Measurements from ENCODE around the gene SZRD1.
A peak's percentile ranks its signal among the peaks of the same experiment; 100 is the strongest.

The SZRD1 gene

GRCh38 chr1:16434007-16434406 lies 67.0 kb downstream of the SZRD1 start:
- TF ChIP-seq PAX5 (IDR thresholded peaks at IDR 0.05; ENCODE audit: insufficient read depth, low read length, severe bottlenecking) (no peak), POLR2A (IDR thresholded peaks at IDR 0.05; ENCODE audit: low read depth, low read length) (no peak), POLR2AphosphoS5 (IDR thresholded peaks at IDR 0.05; ENCODE audit: low read depth, low read length) (no peak), POU2F2 (IDR thresholded peaks at IDR 0.05; ENCODE audit: low read depth, low read length) (no peak), SPI1 (IDR thresholded peaks at IDR 0.05; ENCODE audit: low read depth, low read length) (no peak), TAF1 (IDR thresholded peaks at IDR 0.05; ENCODE audit: low read depth, low read length) (no peak)
- no peak for FAIRE-seq

GRCh38 chr1:16434501-16434900 lies 67.5 kb downstream of the SZRD1 start:
- DNase-seq (ENCODE audit: insufficient read length, low spot score) (no peak), FAIRE-seq (no peak)
- TF ChIP-seq SPI1 (IDR thresholded peaks at IDR 0.05; ENCODE audit: low read depth, low read length), result no peak
- TF ChIP-seq PAX5 (IDR thresholded peaks at IDR 0.05; ENCODE audit: insufficient read depth, low read length, severe bottlenecking), result no peak
- TF ChIP-seq TAF1 (IDR thresholded peaks at IDR 0.05; ENCODE audit: low read depth, low read length), result no peak
- TF ChIP-seq POLR2AphosphoS5 (IDR thresholded peaks at IDR 0.05; ENCODE audit: low read depth, low read length), result no peak
- no peak for TF ChIP-seq POU2F2 (IDR thresholded peaks at IDR 0.05; ENCODE audit: low read depth, low read length)

More at GRCh38 chr1:16434007-16434406, 67.0 kb downstream of the SZRD1 start:
- no peak for DNase-seq (ENCODE audit: insufficient read length, low spot score)

DNA sequence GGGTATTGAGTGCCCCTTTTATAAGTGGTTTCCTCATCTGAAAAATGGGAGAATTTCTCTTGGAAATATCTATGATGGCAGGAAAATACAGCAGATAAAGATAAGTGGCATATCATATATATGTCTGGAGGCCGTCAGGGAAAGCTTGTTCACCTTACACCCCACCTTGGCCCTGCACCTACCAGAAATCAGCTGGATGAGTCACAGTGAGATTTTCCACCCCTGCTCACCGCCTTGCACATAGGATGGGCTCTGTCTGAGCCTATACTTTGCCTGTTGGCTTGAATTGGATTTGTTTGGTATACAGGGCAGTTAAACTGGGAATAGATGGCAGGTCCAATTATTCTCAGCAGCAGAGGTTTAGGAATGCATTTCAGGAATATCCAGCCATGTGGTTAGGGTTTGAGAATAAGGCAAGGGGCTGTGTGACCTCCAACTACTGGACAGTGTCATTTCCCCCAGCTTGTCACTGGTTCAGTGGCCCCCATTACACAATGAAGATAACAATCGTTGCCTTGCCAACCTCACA lies 70.0 kb downstream of the SZRD1 start, which contains the start of gene SPATA21:
Gene SPATA21 (minus strand): TSS at position 479 of the 529 bp plus-strand sequence. CDS start 6,053 bp downstream, outside the sequence.
- DNase-seq (ENCODE audit: insufficient read length, low spot score) (no peak), FAIRE-seq (no peak)
- TF ChIP-seq PAX5 (IDR thresholded peaks at IDR 0.05; ENCODE audit: insufficient read depth, low read length, severe bottlenecking) (no peak), TAF1 (IDR thresholded peaks at IDR 0.05; ENCODE audit: low read depth, low read length) (no peak), POU2F2 (IDR thresholded peaks at IDR 0.05; ENCODE audit: low read depth, low read length) (no peak), POLR2AphosphoS5 (IDR thresholded peaks at IDR 0.05; ENCODE audit: low read depth, low read length) (no peak), POLR2A (IDR thresholded peaks at IDR 0.05; ENCODE audit: low read depth, low read length) (no peak), SPI1 (IDR thresholded peaks at IDR 0.05; ENCODE audit: low read depth, low read length) (no peak)

DNA sequence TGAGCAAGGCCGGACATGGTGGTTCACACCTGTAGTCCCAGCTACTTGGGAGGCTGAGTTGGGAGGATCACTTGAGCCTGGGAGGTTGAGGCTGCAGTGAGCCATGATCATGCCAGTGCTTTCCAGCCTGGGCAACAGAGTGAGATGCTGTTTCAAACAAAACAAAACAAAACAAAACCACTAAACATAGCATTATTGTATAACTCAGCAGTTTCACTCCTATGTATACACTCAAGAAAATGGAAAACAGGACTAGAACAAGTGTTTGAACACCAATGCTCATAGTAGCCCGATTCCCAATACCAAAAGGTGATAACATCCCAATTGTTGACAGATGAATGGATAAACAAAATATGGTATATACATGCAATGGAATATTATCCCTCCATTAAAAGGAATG lies 71.5 kb downstream of the SZRD1 start:
- DNase-seq (ENCODE audit: insufficient read length, low spot score) (no peak), FAIRE-seq (no peak)
- no peak for TF ChIP-seq POLR2AphosphoS5 (IDR thresholded peaks at IDR 0.05; ENCODE audit: low read depth, low read length)
- TF ChIP-seq POLR2A (IDR thresholded peaks at IDR 0.05; ENCODE audit: low read depth, low read length), result no peak
- TF ChIP-seq SPI1 (IDR thresholded peaks at IDR 0.05; ENCODE audit: low read depth, low read length), result no peak
- TF ChIP-seq TAF1 (IDR thresholded peaks at IDR 0.05; ENCODE audit: low read depth, low read length), result no peak
- TF ChIP-seq POU2F2 (IDR thresholded peaks at IDR 0.05; ENCODE audit: low read depth, low read length), result no peak
- no peak for TF ChIP-seq PAX5 (IDR thresholded peaks at IDR 0.05; ENCODE audit: insufficient read depth, low read length, severe bottlenecking)

DNA sequence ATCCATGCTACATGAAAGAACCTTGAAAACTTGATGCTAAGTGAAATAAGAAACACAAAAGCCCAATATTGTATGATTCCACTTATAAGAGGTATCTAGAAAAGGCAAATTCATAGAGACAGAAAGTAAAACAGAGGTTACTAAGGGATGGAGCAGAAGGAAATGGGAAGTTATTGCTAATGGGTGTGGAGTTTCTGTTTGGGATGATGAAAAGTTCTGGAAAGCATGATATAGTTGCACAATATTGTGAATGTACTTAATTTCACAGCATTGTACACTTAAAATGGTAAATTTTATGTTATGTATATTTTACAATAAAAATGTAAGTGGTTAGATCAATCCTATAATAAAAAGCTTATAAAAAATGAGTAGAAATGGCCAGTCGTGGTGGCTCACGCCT lies 71.9 kb downstream of the SZRD1 start:
- FAIRE-seq, result no peak
- TF ChIP-seq POU2F2 (IDR thresholded peaks at IDR 0.05; ENCODE audit: low read depth, low read length) (no peak), POLR2AphosphoS5 (IDR thresholded peaks at IDR 0.05; ENCODE audit: low read depth, low read length) (no peak), PAX5 (IDR thresholded peaks at IDR 0.05; ENCODE audit: insufficient read depth, low read length, severe bottlenecking) (no peak), POLR2A (IDR thresholded peaks at IDR 0.05; ENCODE audit: low read depth, low read length) (no peak), SPI1 (IDR thresholded peaks at IDR 0.05; ENCODE audit: low read depth, low read length) (no peak), TAF1 (IDR thresholded peaks at IDR 0.05; ENCODE audit: low read depth, low read length) (no peak)
- DNase-seq (ENCODE audit: insufficient read length, low spot score), result no peak

DNA sequence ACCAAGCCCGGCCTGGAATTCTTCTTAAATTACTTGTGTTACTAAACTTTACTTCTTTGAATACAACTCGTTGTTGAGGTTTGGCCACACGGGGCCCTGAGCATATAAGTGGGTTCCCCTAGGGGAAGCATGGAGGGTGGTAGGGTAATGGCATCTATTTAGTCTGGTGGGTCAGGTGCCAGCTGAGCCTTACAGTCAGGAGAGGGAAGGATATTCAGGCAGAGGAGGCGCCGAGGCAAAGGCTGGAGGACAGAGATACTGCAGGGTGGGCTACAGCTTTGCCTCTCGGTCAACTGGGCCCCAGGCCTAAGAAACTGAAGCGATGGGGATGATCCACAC lies 73.1 kb downstream of the SZRD1 start:
- TF ChIP-seq SPI1 (IDR thresholded peaks at IDR 0.05; ENCODE audit: low read depth, low read length) (no peak), PAX5 (IDR thresholded peaks at IDR 0.05; ENCODE audit: insufficient read depth, low read length, severe bottlenecking) (no peak), TAF1 (IDR thresholded peaks at IDR 0.05; ENCODE audit: low read depth, low read length) (no peak), POLR2AphosphoS5 (IDR thresholded peaks at IDR 0.05; ENCODE audit: low read depth, low read length) (no peak), POU2F2 (IDR thresholded peaks at IDR 0.05; ENCODE audit: low read depth, low read length) (no peak), POLR2A (IDR thresholded peaks at IDR 0.05; ENCODE audit: low read depth, low read length) (no peak)
- FAIRE-seq (no peak), DNase-seq (ENCODE audit: insufficient read length, low spot score) (no peak)

- DNase-seq (ENCODE audit: insufficient read length, low spot score) (peak; percentile 87), FAIRE-seq (peak; percentile 97)
- TF ChIP-seq POU2F2 (IDR thresholded peaks at IDR 0.05; ENCODE audit: low read depth, low read length) (peak; percentile 41), PAX5 (IDR thresholded peaks at IDR 0.05; ENCODE audit: insufficient read depth, low read length, severe bottlenecking) (no peak), POLR2A (IDR thresholded peaks at IDR 0.05; ENCODE audit: low read depth, low read length) (peak; percentile 94), SPI1 (IDR thresholded peaks at IDR 0.05; ENCODE audit: low read depth, low read length) (peak; percentile 44), POLR2AphosphoS5 (IDR thresholded peaks at IDR 0.05; ENCODE audit: low read depth, low read length) (peak; percentile 96), TAF1 (IDR thresholded peaks at IDR 0.05; ENCODE audit: low read depth, low read length) (peak; percentile 83)
Measured at GRCh38 chr1:16440470-16441281, 73.6 kb downstream of the SZRD1 start, which contains the start of gene NECAP2. Gene NECAP2, plus strand, starts transcription at chr1:16440724. Its CDS starts 38 bp downstream, at chr1:16440762.

DNA sequence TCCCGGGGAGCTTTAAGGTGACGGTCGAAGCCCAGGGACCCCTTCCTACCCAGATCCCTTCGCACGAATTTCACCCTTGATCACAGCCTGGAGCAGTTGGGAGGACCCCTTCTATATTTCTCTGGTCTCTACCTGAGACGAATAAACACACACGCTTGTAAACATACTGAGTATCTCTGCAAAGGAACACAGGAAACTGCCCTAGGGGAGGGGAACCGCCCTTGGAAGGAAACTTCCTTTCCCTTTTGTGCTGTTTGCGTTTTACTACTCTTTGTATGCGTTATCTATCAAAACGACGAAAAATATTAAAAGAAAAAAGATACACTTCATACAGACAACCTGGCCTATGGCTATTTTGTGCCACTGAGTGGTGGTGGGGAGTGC lies 74.2 kb downstream of the SZRD1 start:
- FAIRE-seq, result no peak
- no peak for DNase-seq (ENCODE audit: insufficient read length, low spot score)
- TF ChIP-seq SPI1 (IDR thresholded peaks at IDR 0.05; ENCODE audit: low read depth, low read length) (no peak), POLR2AphosphoS5 (IDR thresholded peaks at IDR 0.05; ENCODE audit: low read depth, low read length) (no peak), PAX5 (IDR thresholded peaks at IDR 0.05; ENCODE audit: insufficient read depth, low read length, severe bottlenecking) (no peak), POLR2A (IDR thresholded peaks at IDR 0.05; ENCODE audit: low read depth, low read length) (no peak)

DNA sequence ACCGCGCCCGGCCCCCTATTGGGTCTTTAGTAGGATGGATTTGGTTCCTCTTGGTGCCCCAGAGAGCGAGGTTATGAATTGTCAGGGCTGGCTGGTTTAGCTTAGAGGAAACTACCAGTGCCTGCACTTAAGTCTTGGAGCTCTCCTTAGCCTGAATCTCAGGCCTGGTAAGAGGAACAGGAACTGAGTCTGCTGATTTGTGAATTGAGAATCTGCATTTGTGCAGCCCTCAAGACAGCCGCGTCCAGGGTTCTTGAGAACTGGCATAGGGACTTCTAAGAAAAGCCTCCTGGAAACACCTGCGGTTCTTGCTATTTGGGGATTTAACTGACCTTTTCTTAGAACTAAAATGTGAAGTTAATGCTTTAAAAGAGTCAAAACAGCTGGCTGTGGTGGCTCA lies 75.2 kb downstream of the SZRD1 start:
- no peak for FAIRE-seq
- TF ChIP-seq SPI1 (IDR thresholded peaks at IDR 0.05; ENCODE audit: low read depth, low read length) (peak; percentile 58), POLR2AphosphoS5 (IDR thresholded peaks at IDR 0.05; ENCODE audit: low read depth, low read length) (no peak), TAF1 (IDR thresholded peaks at IDR 0.05; ENCODE audit: low read depth, low read length) (no peak)

More for the DNA sequence above, 75.2 kb downstream of the SZRD1 start:
- DNase-seq (ENCODE audit: insufficient read length, low spot score), result no peak

Data from GM12891 (cell line).